Stimulated activated memory B cell treated with anti-CD40 and anti-IgM and Interleukin-4, amounts not matched to agents 10 μg/mL and 1 μg/mL and 100 μg/mL, for 72 hours (primary cell): Measurements from ENCODE around the gene FFAR4.

Experiments used
- ATAC-seq: fragments of 150-1000 bp; cut with Tn5 transposase; 2 replicates; pipeline ENCODE4 v1.10.0; 2021
- H3K27ac Mint-ChIP-seq: one replicate; pipeline ENCODE4 v1.8.0; 2022; ENCODE audit warnings: mild to moderate bottlenecking, mixed read lengths
- H3K27me3 Mint-ChIP-seq: one replicate; pipeline ENCODE4 v1.8.0; 2022; ENCODE audit warnings: mixed read lengths
- H3K36me3 Mint-ChIP-seq: one replicate; pipeline ENCODE4 v1.8.0; 2022; ENCODE audit warnings: mixed read lengths
- H3K4me1 Mint-ChIP-seq: one replicate; pipeline ENCODE4 v1.8.0; 2022; ENCODE audit warnings: mixed read lengths
- H3K4me3 Mint-ChIP-seq: one replicate; pipeline ENCODE4 v1.8.0; 2022; ENCODE audit warnings: mild to moderate bottlenecking, moderate library complexity, mixed read lengths
- H3K9me3 Mint-ChIP-seq: one replicate; pipeline ENCODE4 v1.8.0; 2022; ENCODE audit warnings: mixed read lengths

FFAR4 gene

GRCh38 chr10:93589648-93590562 is 23.4 kb downstream of the FFAR4 start:
- no peaks in the 10 kb centered on the region for H3K9me3 Mint-ChIP-seq
- H3K27me3 Mint-ChIP-seq = peaks cover 13% of the 10 kb centered on the region
- H3K4me1 Mint-ChIP-seq = no peaks in the 10 kb centered on the region
- no peaks in the 10 kb centered on the region for H3K36me3 Mint-ChIP-seq
- no peak overlapping the region for H3K4me3 Mint-ChIP-seq
- H3K27ac Mint-ChIP-seq = no peak overlapping the region
- ATAC-seq = no peak

GRCh38 chr10:93590638-93591037 is 24.2 kb downstream of the FFAR4 start:
- Mint-ChIP-seq H3K27ac (no peak overlapping the region), H3K36me3 (no peaks in the 10 kb centered on the region), H3K9me3 (no peaks in the 10 kb centered on the region), H3K27me3 (peaks cover 13% of the 10 kb centered on the region), H3K4me1 (no peaks in the 10 kb centered on the region), H3K4me3 (no peak overlapping the region)
- no peak for ATAC-seq

- Mint-ChIP-seq H3K27ac (no peak overlapping the region), H3K36me3 (no peaks in the 10 kb centered on the region), H3K27me3 (peaks cover 13% of the 10 kb centered on the region), H3K4me1 (no peaks in the 10 kb centered on the region), H3K9me3 (no peaks in the 10 kb centered on the region), H3K4me3 (no peak overlapping the region)
- ATAC-seq = no peak
Measured at GRCh38 chr10:93591065-93591808, 24.8 kb downstream of the FFAR4 start.

DNA sequence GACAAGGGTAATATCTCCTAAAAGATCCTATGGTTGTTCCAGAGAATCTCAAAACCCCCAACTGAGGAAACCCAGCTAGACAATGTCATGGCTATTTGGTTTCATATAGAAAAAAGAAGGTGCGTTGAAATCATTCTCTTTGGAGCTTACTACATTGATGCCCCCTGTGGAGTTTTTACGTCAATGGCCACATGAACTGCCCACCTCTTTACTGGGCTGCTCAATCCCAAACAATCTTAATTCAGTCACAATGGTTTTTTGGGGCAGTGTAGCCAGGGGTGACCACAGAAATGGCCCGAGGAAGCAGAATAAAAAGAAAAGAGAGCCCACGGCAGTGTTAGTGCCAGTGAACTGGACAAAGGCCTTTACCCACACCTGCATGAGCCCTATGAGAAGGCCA is 26.8 kb downstream of the FFAR4 start:
- Mint-ChIP-seq H3K9me3 (no peaks in the 10 kb centered on the region), H3K27me3 (peaks cover 13% of the 10 kb centered on the region), H3K4me3 (no peak overlapping the region), H3K4me1 (no peaks in the 10 kb centered on the region), H3K27ac (no peak overlapping the region), H3K36me3 (no peaks in the 10 kb centered on the region)
- no peak for ATAC-seq

GRCh38 chr10:93593749-93594148 is 27.3 kb downstream of the FFAR4 start:
- Mint-ChIP-seq H3K27me3 (peaks cover 9% of the 10 kb centered on the region), H3K4me1 (no peaks in the 10 kb centered on the region), H3K27ac (no peak overlapping the region), H3K9me3 (no peaks in the 10 kb centered on the region), H3K36me3 (no peaks in the 10 kb centered on the region), H3K4me3 (no peak overlapping the region)
- no peak for ATAC-seq

- Mint-ChIP-seq H3K36me3 (no peaks in the 10 kb centered on the region), H3K4me1 (no peaks in the 10 kb centered on the region), H3K27ac (no peak overlapping the region), H3K27me3 (peaks cover 3% of the 10 kb centered on the region), H3K4me3 (no peak overlapping the region), H3K9me3 (no peaks in the 10 kb centered on the region)
- ATAC-seq = no peak
Measured at GRCh38 chr10:93594518-93594917, 28.1 kb downstream of the FFAR4 start.

GRCh38 chr10:93595378-93596161 is 29.1 kb downstream of the FFAR4 start:
- H3K27me3 Mint-ChIP-seq = peaks cover 12% of the 10 kb centered on the region
- no peak for ATAC-seq
- H3K27ac Mint-ChIP-seq = no peak overlapping the region
- H3K9me3 Mint-ChIP-seq = no peaks in the 10 kb centered on the region
- no peaks in the 10 kb centered on the region for H3K36me3 Mint-ChIP-seq
- no peaks in the 10 kb centered on the region for H3K4me1 Mint-ChIP-seq
- H3K4me3 Mint-ChIP-seq = no peak overlapping the region

GRCh38 chr10:93596539-93596938 is 30.1 kb downstream of the FFAR4 start:
- no peak for ATAC-seq
- Mint-ChIP-seq H3K27ac (no peak overlapping the region), H3K27me3 (peaks cover 15% of the 10 kb centered on the region), H3K4me3 (no peak overlapping the region), H3K9me3 (no peaks in the 10 kb centered on the region), H3K36me3 (no peaks in the 10 kb centered on the region), H3K4me1 (no peaks in the 10 kb centered on the region)

DNA sequence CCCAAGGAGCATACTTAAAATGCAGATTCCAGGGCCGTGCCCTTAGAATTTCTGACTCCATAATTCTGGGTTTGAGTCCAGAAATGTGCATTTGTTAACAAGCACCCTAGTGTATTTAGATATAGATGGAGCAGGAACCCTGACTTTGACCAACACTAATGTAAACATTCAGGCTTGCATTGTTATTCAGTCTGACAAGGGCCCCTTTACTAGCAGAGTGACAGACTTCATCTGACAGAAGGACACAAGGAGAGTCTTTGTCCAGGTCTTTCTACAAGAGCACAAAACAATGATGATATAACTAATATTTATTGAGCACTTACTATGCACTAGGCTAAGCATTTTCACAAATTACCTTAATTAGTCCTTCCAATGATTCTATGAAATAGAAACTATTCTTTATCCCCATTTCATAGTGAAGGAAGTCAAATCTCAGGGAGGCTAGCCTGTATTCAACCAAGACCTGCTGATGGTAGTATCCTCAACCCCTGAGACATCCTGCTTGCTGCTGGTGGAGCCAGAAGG is 30.7 kb downstream of the FFAR4 start:
- peaks cover 21% of the 10 kb centered on the region for H3K27me3 Mint-ChIP-seq
- no peaks in the 10 kb centered on the region for H3K4me1 Mint-ChIP-seq
- no peaks in the 10 kb centered on the region for H3K36me3 Mint-ChIP-seq
- H3K4me3 Mint-ChIP-seq = no peak overlapping the region
- no peak for ATAC-seq
- no peak overlapping the region for H3K27ac Mint-ChIP-seq
- H3K9me3 Mint-ChIP-seq = no peaks in the 10 kb centered on the region

GRCh38 chr10:93598157-93598556 is 31.7 kb downstream of the FFAR4 start:
- peaks cover 28% of the 10 kb centered on the region for H3K27me3 Mint-ChIP-seq
- H3K4me1 Mint-ChIP-seq = no peaks in the 10 kb centered on the region
- H3K27ac Mint-ChIP-seq = no peak overlapping the region
- no peak for ATAC-seq
- no peak overlapping the region for H3K4me3 Mint-ChIP-seq
- no peaks in the 10 kb centered on the region for H3K9me3 Mint-ChIP-seq
- H3K36me3 Mint-ChIP-seq = no peaks in the 10 kb centered on the region

DNA sequence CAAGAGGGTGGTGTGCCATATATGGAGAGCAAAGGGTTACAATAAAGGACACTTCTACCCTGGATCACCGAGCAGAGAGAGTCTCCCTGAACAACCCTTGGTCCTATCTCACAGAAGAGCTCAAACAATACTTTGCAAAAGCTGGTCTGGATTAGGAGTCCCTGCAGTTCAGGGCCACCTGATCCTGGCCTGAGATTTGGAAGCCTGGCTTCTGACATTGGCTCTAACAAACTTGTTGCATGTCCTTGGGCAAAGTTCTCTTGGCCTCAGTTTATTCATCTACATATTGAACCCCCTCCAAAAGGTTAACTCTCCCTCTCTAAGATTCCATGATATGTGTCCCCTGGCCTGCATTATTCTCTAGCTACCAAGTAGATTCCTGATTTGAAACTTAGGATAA is 32.9 kb downstream of the FFAR4 start:
- H3K4me1 Mint-ChIP-seq = no peaks in the 10 kb centered on the region
- H3K27me3 Mint-ChIP-seq = peaks cover 37% of the 10 kb centered on the region
- H3K9me3 Mint-ChIP-seq = no peaks in the 10 kb centered on the region
- H3K4me3 Mint-ChIP-seq = no peak overlapping the region
- no peak for ATAC-seq
- H3K36me3 Mint-ChIP-seq = no peaks in the 10 kb centered on the region
- H3K27ac Mint-ChIP-seq = no peak overlapping the region

- Mint-ChIP-seq H3K27ac (no peak overlapping the region), H3K27me3 (peaks cover 39% of the 10 kb centered on the region), H3K4me1 (no peaks in the 10 kb centered on the region), H3K4me3 (no peak overlapping the region), H3K9me3 (no peaks in the 10 kb centered on the region), H3K36me3 (no peaks in the 10 kb centered on the region)
- no peak for ATAC-seq
Measured at GRCh38 chr10:93599778-93600177, 33.3 kb downstream of the FFAR4 start.

- H3K9me3 Mint-ChIP-seq = no peaks in the 10 kb centered on the region
- H3K27me3 Mint-ChIP-seq = peaks cover 39% of the 10 kb centered on the region
- no peaks in the 10 kb centered on the region for H3K4me1 Mint-ChIP-seq
- H3K4me3 Mint-ChIP-seq = no peak overlapping the region
- H3K36me3 Mint-ChIP-seq = no peaks in the 10 kb centered on the region
- no peak for ATAC-seq
- no peak overlapping the region for H3K27ac Mint-ChIP-seq
Measured at GRCh38 chr10:93600446-93601145, 34.1 kb downstream of the FFAR4 start.

GRCh38 chr10:93601146-93601773 is 34.8 kb downstream of the FFAR4 start, which contains the start of gene RBP4:
TSS of gene RBP4 (minus strand) at chr10:93601235. CDS start at chr10:93601028, 207 bp downstream.
- Mint-ChIP-seq H3K27me3 (peaks cover 44% of the 10 kb centered on the region), H3K4me3 (no peak within 1 kb of the TSS), H3K4me1 (no peaks in the 10 kb centered on the region), H3K36me3 (no peaks in the 10 kb centered on the region), H3K27ac (no peak within 1 kb of the TSS), H3K9me3 (no peaks in the 10 kb centered on the region)
- ATAC-seq = peak; percentile 34
